Measurements from ENCODE around the gene C18orf63. TPM values are rescaled to one million over a fixed set of nuclear protein-coding genes. Genes with fewer than 3 reads are reported as not detected.

The C18orf63 gene
- total RNA-seq, 1 donor from 2014 or later = not detected

GRCh38 chr18:74273394-74273793, 42.2 kb upstream of the C18orf63 start:
- Histone ChIP-seq H3K4me3 (ENCODE audit: low read depth, low read length) (no peak overlapping the region), H3K36me3 (ENCODE audit: control insufficient read depth, insufficient read depth, low read length) (no peaks in the 10 kb centered on the region), H3K27me3 (ENCODE audit: control insufficient read depth, insufficient read depth, low read length) (no peaks in the 10 kb centered on the region)
- FAIRE-seq = no peak
- TF ChIP-seq CTCF (IDR thresholded peaks at IDR 0.05; ENCODE audit: insufficient read depth, low read length, severe bottlenecking) = no peak
- DNase-seq (ENCODE audit: low read depth) = no peak

- Histone ChIP-seq H3K27me3 (ENCODE audit: control insufficient read depth, insufficient read depth, low read length) (no peaks in the 10 kb centered on the region), H3K4me3 (ENCODE audit: low read depth, low read length) (no peak overlapping the region), H3K36me3 (ENCODE audit: control insufficient read depth, insufficient read depth, low read length) (no peaks in the 10 kb centered on the region)
- TF ChIP-seq CTCF (IDR thresholded peaks at IDR 0.05; ENCODE audit: insufficient read depth, low read length, severe bottlenecking) = no peak
- DNase-seq (ENCODE audit: low read depth) = no peak
- no peak for FAIRE-seq
Measured at GRCh38 chr18:74274700-74275099, 40.9 kb upstream of the C18orf63 start.

GRCh38 chr18:74275736-74276135, 39.9 kb upstream of the C18orf63 start:
- no peak for TF ChIP-seq CTCF (IDR thresholded peaks at IDR 0.05; ENCODE audit: insufficient read depth, low read length, severe bottlenecking)
- H3K36me3 ChIP-seq (ENCODE audit: control insufficient read depth, insufficient read depth, low read length) = no peaks in the 10 kb centered on the region
- no peaks in the 10 kb centered on the region for H3K27me3 ChIP-seq (ENCODE audit: control insufficient read depth, insufficient read depth, low read length)
- DNase-seq (ENCODE audit: low read depth) (no peak), FAIRE-seq (no peak)
- H3K4me3 ChIP-seq (ENCODE audit: low read depth, low read length) = no peak overlapping the region

- no peaks in the 10 kb centered on the region for H3K36me3 ChIP-seq (ENCODE audit: control insufficient read depth, insufficient read depth, low read length)
- no peak overlapping the region for H3K4me3 ChIP-seq (ENCODE audit: low read depth, low read length)
- no peaks in the 10 kb centered on the region for H3K27me3 ChIP-seq (ENCODE audit: control insufficient read depth, insufficient read depth, low read length)
- FAIRE-seq (no peak), DNase-seq (ENCODE audit: low read depth) (no peak)
- TF ChIP-seq CTCF (IDR thresholded peaks at IDR 0.05; ENCODE audit: insufficient read depth, low read length, severe bottlenecking) = no peak
Measured at GRCh38 chr18:74276609-74277008, 39.0 kb upstream of the C18orf63 start.

GRCh38 chr18:74277296-74277695, 38.3 kb upstream of the C18orf63 start:
- DNase-seq (ENCODE audit: low read depth) = no peak
- no peak for TF ChIP-seq CTCF (IDR thresholded peaks at IDR 0.05; ENCODE audit: insufficient read depth, low read length, severe bottlenecking)
- FAIRE-seq = no peak

GRCh38 chr18:74278058-74278457, 37.6 kb upstream of the C18orf63 start:
- no peaks in the 10 kb centered on the region for H3K36me3 ChIP-seq (ENCODE audit: control insufficient read depth, insufficient read depth, low read length)
- H3K27me3 ChIP-seq (ENCODE audit: control insufficient read depth, insufficient read depth, low read length) = no peaks in the 10 kb centered on the region
- H3K4me3 ChIP-seq (ENCODE audit: low read depth, low read length) = no peak overlapping the region
- no peak for DNase-seq (ENCODE audit: low read depth)
- TF ChIP-seq CTCF (IDR thresholded peaks at IDR 0.05; ENCODE audit: insufficient read depth, low read length, severe bottlenecking) = no peak
- no peak for FAIRE-seq

More at GRCh38 chr18:74277296-74277695, 38.3 kb upstream of the C18orf63 start:
- no peaks in the 10 kb centered on the region for H3K36me3 ChIP-seq (ENCODE audit: control insufficient read depth, insufficient read depth, low read length)
- H3K4me3 ChIP-seq (ENCODE audit: low read depth, low read length) = no peak overlapping the region
- no peaks in the 10 kb centered on the region for H3K27me3 ChIP-seq (ENCODE audit: control insufficient read depth, insufficient read depth, low read length)
